Measurements from ENCODE around the gene PELI2.

DNA sequence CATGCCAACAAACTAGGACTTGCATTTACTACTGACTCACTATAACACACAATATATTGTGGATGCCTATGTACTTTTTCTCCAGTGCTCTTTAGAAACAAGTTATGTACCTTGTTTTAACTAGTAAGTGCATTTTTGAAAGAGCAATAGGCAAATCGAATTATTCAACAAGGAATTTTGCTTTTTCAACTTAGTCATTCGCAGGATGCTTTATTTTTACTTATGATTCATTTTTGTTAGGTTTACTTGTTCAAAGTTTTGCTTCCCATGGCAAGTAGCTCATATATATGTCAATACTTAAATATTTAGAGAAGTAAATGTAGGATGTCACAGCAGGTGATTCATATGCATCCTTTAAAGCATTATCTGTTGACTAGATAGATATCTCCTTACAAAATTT, 149.8 kb downstream of the PELI2 start:
- TF ChIP-seq, protein P1, sequence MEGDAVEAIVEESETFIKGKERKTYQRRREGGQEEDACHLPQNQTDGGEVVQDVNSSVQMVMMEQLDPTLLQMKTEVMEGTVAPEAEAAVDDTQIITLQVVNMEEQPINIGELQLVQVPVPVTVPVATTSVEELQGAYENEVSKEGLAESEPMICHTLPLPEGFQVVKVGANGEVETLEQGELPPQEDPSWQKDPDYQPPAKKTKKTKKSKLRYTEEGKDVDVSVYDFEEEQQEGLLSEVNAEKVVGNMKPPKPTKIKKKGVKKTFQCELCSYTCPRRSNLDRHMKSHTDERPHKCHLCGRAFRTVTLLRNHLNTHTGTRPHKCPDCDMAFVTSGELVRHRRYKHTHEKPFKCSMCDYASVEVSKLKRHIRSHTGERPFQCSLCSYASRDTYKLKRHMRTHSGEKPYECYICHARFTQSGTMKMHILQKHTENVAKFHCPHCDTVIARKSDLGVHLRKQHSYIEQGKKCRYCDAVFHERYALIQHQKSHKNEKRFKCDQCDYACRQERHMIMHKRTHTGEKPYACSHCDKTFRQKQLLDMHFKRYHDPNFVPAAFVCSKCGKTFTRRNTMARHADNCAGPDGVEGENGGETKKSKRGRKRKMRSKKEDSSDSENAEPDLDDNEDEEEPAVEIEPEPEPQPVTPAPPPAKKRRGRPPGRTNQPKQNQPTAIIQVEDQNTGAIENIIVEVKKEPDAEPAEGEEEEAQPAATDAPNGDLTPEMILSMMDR (conservative IDR thresholded peaks at IDR 0.05; ENCODE audit: low read depth, low read length), result no peak
- no peak for TF ChIP-seq MXI1 (IDR thresholded peaks at IDR 0.05; ENCODE audit: borderline replicate concordance, low read depth, low read length)
- no peak for TF ChIP-seq POLR2A (IDR thresholded peaks at IDR 0.05; ENCODE audit: low read depth, low read length)
- TF ChIP-seq RFX5 (IDR thresholded peaks at IDR 0.05; ENCODE audit: low read depth, low read length), result no peak
- TF ChIP-seq, protein P2, sequence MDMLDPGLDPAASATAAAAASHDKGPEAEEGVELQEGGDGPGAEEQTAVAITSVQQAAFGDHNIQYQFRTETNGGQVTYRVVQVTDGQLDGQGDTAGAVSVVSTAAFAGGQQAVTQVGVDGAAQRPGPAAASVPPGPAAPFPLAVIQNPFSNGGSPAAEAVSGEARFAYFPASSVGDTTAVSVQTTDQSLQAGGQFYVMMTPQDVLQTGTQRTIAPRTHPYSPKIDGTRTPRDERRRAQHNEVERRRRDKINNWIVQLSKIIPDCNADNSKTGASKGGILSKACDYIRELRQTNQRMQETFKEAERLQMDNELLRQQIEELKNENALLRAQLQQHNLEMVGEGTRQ (IDR thresholded peaks at IDR 0.05; ENCODE audit: low read depth, low read length), result no peak
- no peak for TF ChIP-seq MAZ (IDR thresholded peaks at IDR 0.05; ENCODE audit: borderline replicate concordance, low read depth, low read length)
